Vagina (tissue), 2 donors: ENCODE data around the gene AAMDC.

Experiments
- POLR2A ChIP-seq, 2 donors: fragments of 450-650 bp; IDR thresholded peaks; one replicate each; pipeline ENCODE4 v1.6.1; 2017; ENCODE audit warnings: antibody characterized with exemption in 2 of 2, mild to moderate bottlenecking in 2 of 2, moderate library complexity in 2 of 2
- TF ChIP-seq, protein P1 (sequence below), 3 experiments: fragments of 450-650 bp in 2 of 3; fragments of 200-600 bp in 1 of 3; sonication (generic) in 1 of 3; IDR thresholded peaks; one replicate each; pipeline ENCODE4 v1.5.1; 2017 to 2019; ENCODE audit warnings: antibody characterized with exemption in 3 of 3, mild to moderate bottlenecking in 2 of 3, moderate library complexity in 2 of 3

GRCh38 chr11:77882396-77882795 is 61.5 kb downstream of the AAMDC start:
- TF ChIP-seq, protein P1, sequence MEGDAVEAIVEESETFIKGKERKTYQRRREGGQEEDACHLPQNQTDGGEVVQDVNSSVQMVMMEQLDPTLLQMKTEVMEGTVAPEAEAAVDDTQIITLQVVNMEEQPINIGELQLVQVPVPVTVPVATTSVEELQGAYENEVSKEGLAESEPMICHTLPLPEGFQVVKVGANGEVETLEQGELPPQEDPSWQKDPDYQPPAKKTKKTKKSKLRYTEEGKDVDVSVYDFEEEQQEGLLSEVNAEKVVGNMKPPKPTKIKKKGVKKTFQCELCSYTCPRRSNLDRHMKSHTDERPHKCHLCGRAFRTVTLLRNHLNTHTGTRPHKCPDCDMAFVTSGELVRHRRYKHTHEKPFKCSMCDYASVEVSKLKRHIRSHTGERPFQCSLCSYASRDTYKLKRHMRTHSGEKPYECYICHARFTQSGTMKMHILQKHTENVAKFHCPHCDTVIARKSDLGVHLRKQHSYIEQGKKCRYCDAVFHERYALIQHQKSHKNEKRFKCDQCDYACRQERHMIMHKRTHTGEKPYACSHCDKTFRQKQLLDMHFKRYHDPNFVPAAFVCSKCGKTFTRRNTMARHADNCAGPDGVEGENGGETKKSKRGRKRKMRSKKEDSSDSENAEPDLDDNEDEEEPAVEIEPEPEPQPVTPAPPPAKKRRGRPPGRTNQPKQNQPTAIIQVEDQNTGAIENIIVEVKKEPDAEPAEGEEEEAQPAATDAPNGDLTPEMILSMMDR (IDR thresholded peaks at IDR 0.05): no peak
- TF ChIP-seq POLR2A (IDR thresholded peaks at IDR 0.05): no peak
